Fibroblast of the aortic adventitia (primary cell): ENCODE measurements around the gene BUD13. TPM values are rescaled to one million over a fixed set of nuclear protein-coding genes. Genes with fewer than 3 reads are reported as not detected.

Experiments used
- DNase-seq: peaks from one replicate; pipeline ENCODE4 v3.0.0-alpha.2; 2010; ENCODE audit warnings: low read depth
- H3K4me3 ChIP-seq: 2 replicates; pipeline ENCODE4 v1.5.1; 2011; ENCODE audit warnings: low read depth, mild to moderate bottlenecking, control low read depth, low read length, moderate library complexity
- total RNA-seq: library from RNA; depleted of rRNA; stranded (reverse); fragments of >200 nt; gene quantifications from 2 replicates; pipeline ENCODE4 v1.2.3, GENCODE V29; 2012; ENCODE audit warnings: low replicate concordance
- TF ChIP-seq, protein P1 (sequence below): IDR thresholded peaks from 2 replicates; pipeline ENCODE4 v1.5.1; 2011; ENCODE audit warnings: mild to moderate bottlenecking, low read length, control low read depth, inconsistent platforms; ENCODE audit not compliant: insufficient read depth

BUD13 gene
- total RNA-seq, 1 donor = 14.6 TPM

DNA sequence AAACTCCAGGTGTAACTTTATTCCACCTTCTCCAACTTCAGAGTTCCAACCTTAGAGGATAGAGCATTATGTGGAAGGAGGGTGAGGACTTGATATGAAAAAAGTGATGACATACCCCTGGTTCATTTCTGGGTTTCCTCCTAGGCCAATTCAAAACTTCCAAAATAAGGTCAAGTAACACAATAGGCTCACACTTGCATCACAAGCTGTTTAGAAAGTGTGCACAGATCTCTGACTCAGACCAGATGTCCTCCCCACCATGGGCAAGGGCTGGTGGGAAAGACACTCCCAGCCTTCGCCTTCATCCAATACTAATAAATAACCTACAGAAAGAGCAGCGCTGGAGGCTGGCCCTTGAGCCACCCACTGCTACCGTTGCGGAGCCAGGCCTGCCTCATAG, 5.8 kb upstream of the BUD13 start:
- TF ChIP-seq, protein P1, sequence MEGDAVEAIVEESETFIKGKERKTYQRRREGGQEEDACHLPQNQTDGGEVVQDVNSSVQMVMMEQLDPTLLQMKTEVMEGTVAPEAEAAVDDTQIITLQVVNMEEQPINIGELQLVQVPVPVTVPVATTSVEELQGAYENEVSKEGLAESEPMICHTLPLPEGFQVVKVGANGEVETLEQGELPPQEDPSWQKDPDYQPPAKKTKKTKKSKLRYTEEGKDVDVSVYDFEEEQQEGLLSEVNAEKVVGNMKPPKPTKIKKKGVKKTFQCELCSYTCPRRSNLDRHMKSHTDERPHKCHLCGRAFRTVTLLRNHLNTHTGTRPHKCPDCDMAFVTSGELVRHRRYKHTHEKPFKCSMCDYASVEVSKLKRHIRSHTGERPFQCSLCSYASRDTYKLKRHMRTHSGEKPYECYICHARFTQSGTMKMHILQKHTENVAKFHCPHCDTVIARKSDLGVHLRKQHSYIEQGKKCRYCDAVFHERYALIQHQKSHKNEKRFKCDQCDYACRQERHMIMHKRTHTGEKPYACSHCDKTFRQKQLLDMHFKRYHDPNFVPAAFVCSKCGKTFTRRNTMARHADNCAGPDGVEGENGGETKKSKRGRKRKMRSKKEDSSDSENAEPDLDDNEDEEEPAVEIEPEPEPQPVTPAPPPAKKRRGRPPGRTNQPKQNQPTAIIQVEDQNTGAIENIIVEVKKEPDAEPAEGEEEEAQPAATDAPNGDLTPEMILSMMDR = no peak
- H3K4me3 ChIP-seq = no peak overlapping the region
- DNase-seq = no peak

DNA sequence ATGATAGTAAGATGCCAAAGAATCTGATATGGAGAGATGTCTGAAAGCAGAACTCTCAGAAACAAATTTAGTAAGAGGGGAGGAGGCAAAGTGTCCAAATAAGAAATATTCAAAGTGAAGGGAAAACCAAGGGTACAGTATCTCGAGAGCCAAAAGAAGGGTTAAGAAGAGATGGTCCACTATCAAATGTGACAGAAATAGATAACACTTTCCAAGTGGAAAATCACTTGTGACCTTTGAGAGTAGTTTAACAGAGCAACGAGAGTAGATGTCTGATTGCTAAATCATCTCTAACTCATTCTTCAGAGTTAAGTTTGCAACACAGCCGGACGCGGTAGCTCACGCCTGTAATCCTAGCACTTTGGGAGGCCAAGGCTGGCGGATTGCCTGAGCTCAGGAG, 4.3 kb upstream of the BUD13 start:
- no peak overlapping the region for H3K4me3 ChIP-seq
- TF ChIP-seq, protein P1 = no peak
- no peak for DNase-seq

GRCh38 chr11:116776522-116776984, 3.8 kb upstream of the BUD13 start:
- DNase-seq = no peak
- TF ChIP-seq, protein P1 = no peak
- no peak overlapping the region for H3K4me3 ChIP-seq

GRCh38 chr11:116775975-116776374, 3.2 kb upstream of the BUD13 start:
- TF ChIP-seq, protein P1 = no peak
- no peak overlapping the region for H3K4me3 ChIP-seq
- no peak for DNase-seq

DNA sequence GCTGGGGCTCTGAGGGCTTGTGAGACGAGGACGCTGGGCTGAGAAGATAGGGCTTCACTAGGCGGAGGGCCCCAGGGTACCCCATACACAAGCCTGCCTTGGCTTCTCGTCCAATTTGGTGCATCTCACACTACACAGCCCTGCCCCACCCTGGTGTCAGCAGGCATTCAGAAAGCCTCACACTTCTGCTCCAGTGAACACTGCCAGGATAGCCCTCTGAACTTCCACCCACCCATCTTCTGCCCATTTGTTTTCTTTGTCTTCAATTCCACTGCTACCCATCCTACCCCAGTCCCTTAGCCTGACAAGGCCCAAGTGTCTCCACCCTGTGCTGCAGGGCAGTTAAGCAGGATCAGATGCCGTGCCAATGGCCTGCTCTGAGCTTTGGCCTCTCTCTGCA, 1.9 kb upstream of the BUD13 start:
- no peak for DNase-seq
- no peak overlapping the region for H3K4me3 ChIP-seq
- TF ChIP-seq, protein P1 = no peak

- TF ChIP-seq, protein P1 = no peak
- peak; percentile 45 for DNase-seq
- H3K4me3 ChIP-seq = peak overlapping the region; percentile 89
Observed at GRCh38 chr11:116773203-116774097, 663 bp upstream of the BUD13 start.
